NB4 (cell line): ENCODE data around the gene PLA2G6.

Source experiments
- DNase-seq: peaks from one replicate; pipeline ENCODE4 v3.0.0; 2010; ENCODE audit warnings: low read depth
- H3K4me3 ChIP-seq: one replicate; pipeline ENCODE4 v1.5.1; 2011; ENCODE audit warnings: mild to moderate bottlenecking, low read depth, low read length, moderate library complexity
- MAX ChIP-seq: IDR thresholded peaks from 2 replicates; pipeline ENCODE4 v1.6.1; 2011; ENCODE audit warnings: low read depth, low read length
- MYC ChIP-seq: IDR thresholded peaks from 2 replicates; pipeline ENCODE4 v1.6.1; 2011; ENCODE audit warnings: low read depth, low read length
- POLR2A ChIP-seq: IDR thresholded peaks from 2 replicates; pipeline ENCODE4 v1.6.1; 2011; ENCODE audit warnings: mild to moderate bottlenecking; ENCODE audit not compliant: insufficient read length; ENCODE audit errors: extremely low read depth
- TF ChIP-seq, protein P1 (sequence below): IDR thresholded peaks from one replicate; pipeline ENCODE4 v1.5.1; 2012; ENCODE audit warnings: low read depth, low read length

PLA2G6 gene

DNA sequence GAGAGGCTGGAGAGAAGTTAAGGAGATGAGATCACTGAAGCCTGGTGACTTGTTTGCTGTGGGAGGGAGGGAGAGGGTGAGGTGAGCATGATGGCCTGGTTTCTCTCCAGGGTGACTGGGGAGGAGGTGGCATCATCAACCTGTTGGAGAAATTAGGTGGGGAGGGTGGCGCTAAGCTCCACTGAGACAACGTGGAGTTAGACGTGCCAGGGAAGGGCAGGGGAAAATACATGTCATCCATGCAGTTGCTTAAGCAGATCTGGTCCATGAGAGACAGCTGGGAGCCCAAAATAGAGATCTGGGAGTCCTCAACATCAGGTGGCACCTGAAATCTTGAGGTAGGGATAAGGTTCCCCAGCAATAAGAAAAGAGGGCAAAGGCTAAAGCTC is 10.8 kb upstream of the PLA2G6 start:
- H3K4me3 ChIP-seq, result no peak overlapping the region
- DNase-seq, result no peak
- TF ChIP-seq, protein P1, sequence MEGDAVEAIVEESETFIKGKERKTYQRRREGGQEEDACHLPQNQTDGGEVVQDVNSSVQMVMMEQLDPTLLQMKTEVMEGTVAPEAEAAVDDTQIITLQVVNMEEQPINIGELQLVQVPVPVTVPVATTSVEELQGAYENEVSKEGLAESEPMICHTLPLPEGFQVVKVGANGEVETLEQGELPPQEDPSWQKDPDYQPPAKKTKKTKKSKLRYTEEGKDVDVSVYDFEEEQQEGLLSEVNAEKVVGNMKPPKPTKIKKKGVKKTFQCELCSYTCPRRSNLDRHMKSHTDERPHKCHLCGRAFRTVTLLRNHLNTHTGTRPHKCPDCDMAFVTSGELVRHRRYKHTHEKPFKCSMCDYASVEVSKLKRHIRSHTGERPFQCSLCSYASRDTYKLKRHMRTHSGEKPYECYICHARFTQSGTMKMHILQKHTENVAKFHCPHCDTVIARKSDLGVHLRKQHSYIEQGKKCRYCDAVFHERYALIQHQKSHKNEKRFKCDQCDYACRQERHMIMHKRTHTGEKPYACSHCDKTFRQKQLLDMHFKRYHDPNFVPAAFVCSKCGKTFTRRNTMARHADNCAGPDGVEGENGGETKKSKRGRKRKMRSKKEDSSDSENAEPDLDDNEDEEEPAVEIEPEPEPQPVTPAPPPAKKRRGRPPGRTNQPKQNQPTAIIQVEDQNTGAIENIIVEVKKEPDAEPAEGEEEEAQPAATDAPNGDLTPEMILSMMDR, result no peak
- TF ChIP-seq MAX (no peak), MYC (no peak), POLR2A (no peak)

GRCh38 chr22:38191731-38192474 is 10.3 kb upstream of the PLA2G6 start:
- H3K4me3 ChIP-seq, result no peak overlapping the region
- TF ChIP-seq POLR2A (no peak), MAX (no peak), MYC (no peak)
- TF ChIP-seq, protein P1, result no peak
- no peak for DNase-seq

DNA sequence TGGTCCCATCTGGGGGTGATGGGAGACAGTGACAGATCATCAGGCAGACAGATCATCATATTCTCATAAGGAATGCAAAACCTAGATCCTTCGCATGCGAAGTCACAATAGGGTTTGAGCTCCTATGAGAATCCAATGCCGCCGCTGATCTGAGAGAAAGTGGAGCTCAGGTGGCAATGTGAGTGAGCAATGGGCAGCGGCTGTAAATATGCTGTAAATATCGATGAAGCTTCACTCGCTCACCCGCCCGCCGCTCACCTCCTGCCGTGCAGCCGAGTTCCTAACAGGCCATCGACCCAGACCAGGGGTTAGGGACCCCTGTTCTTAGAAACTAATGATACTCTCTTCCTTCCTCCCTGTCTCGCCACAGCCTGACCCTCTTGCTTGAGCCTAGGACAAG is 9.4 kb upstream of the PLA2G6 start:
- DNase-seq, result no peak
- TF ChIP-seq POLR2A, result no peak
- TF ChIP-seq MAX, result no peak
- TF ChIP-seq MYC, result no peak
- TF ChIP-seq, protein P1, result no peak
- no peak overlapping the region for H3K4me3 ChIP-seq

- H3K4me3 ChIP-seq, result no peak overlapping the region
- DNase-seq, result no peak
- TF ChIP-seq POLR2A, result no peak
- no peak for TF ChIP-seq MAX
- TF ChIP-seq, protein P1, result no peak
- no peak for TF ChIP-seq MYC
Measured at GRCh38 chr22:38190581-38190980, 9.0 kb upstream of the PLA2G6 start.

DNA sequence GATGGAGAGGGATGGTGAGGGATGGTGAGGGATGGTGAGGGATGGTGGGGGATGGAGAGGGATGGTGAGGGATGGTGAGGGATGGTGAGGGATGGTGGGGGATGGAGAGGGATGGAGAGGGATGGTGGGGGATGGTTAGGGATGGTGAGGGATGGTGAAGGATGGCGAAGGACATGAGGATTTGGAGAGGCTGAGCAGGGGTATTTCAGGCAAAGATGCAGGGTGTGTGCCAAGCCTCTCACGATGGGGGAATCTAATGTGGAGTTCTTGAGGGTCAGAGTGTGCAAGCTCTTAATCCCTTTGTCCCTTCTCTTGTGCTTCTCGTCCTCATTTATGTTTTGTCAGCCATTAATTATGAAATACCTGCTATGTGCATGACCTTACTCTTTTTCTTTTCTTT is 7.5 kb upstream of the PLA2G6 start:
- no peak overlapping the region for H3K4me3 ChIP-seq
- TF ChIP-seq MAX (no peak), POLR2A (no peak)
- no peak for DNase-seq

- H3K4me3 ChIP-seq, result no peak overlapping the region
- DNase-seq, result no peak
- TF ChIP-seq MYC (no peak), MAX (no peak), POLR2A (no peak)
- TF ChIP-seq, protein P1, result no peak
Measured at GRCh38 chr22:38187413-38188212, 6.0 kb upstream of the PLA2G6 start.
